ENCODE results near the gene EMP2.

Gene EMP2

GRCh38 chr16:10611825-10612342 lies 31.5 kb upstream of the EMP2 start:
- no peaks in the 10 kb centered on the region for H3K79me2 ChIP-seq (ENCODE audit: insufficient read depth, low read length)
- no peaks in the 10 kb centered on the region for H3K36me3 ChIP-seq (ENCODE audit: low read length)
- no peaks in the 10 kb centered on the region for H3K27me3 ChIP-seq (ENCODE audit: low read length)
- no peak overlapping the region for H3K9ac ChIP-seq (ENCODE audit: low read length)
- TF ChIP-seq EZH2phosphoT487 (conservative IDR thresholded peaks at IDR 0.05; ENCODE audit: low read length) (no peak), CTCF (IDR thresholded peaks at IDR 0.05; ENCODE audit: insufficient read depth, low read length, poor library complexity, severe bottlenecking) (no peak)
- no peak overlapping the region for H3K4me2 ChIP-seq (ENCODE audit: low read depth, low read length, poor library complexity, severe bottlenecking)
- no peak overlapping the region for H3K4me3 ChIP-seq (ENCODE audit: insufficient read depth, low read length, poor library complexity, severe bottlenecking)
- H3F3A ChIP-seq (ENCODE audit: insufficient read depth) = no peaks in the 10 kb centered on the region
- no peak overlapping the region for H2AFZ ChIP-seq (ENCODE audit: low read depth, low read length, severe bottlenecking)
- H3K27ac ChIP-seq (ENCODE audit: low read depth, low read length) = no peak overlapping the region
- H4K20me1 ChIP-seq (ENCODE audit: low read depth, low read length) = no peaks in the 10 kb centered on the region
- H3K9me3 ChIP-seq (ENCODE audit: insufficient read depth, low read length) = no peaks in the 10 kb centered on the region
- no peaks in the 10 kb centered on the region for H3K9me2 ChIP-seq (replicated peaks; ENCODE audit: insufficient read depth, low read length)

- Histone ChIP-seq H2AFZ (ENCODE audit: low read depth, low read length, severe bottlenecking) (no peak overlapping the region), H3K4me2 (ENCODE audit: low read depth, low read length, poor library complexity, severe bottlenecking) (no peak overlapping the region), H3K9ac (ENCODE audit: low read length) (no peak overlapping the region), H3K4me3 (ENCODE audit: insufficient read depth, low read length, poor library complexity, severe bottlenecking) (no peak overlapping the region), H3K36me3 (ENCODE audit: low read length) (no peaks in the 10 kb centered on the region), H3K79me2 (ENCODE audit: insufficient read depth, low read length) (no peaks in the 10 kb centered on the region), H3K27ac (ENCODE audit: low read depth, low read length) (no peak overlapping the region), H3K9me3 (ENCODE audit: insufficient read depth, low read length) (no peaks in the 10 kb centered on the region), H3K9me2 (replicated peaks; ENCODE audit: insufficient read depth, low read length) (no peaks in the 10 kb centered on the region), H4K20me1 (ENCODE audit: low read depth, low read length) (no peaks in the 10 kb centered on the region), H3K27me3 (ENCODE audit: low read length) (no peaks in the 10 kb centered on the region), H3F3A (ENCODE audit: insufficient read depth) (no peaks in the 10 kb centered on the region)
- no peak for TF ChIP-seq CTCF (IDR thresholded peaks at IDR 0.05; ENCODE audit: insufficient read depth, low read length, poor library complexity, severe bottlenecking)
- TF ChIP-seq EZH2phosphoT487 (conservative IDR thresholded peaks at IDR 0.05; ENCODE audit: low read length) = no peak
Measured at GRCh38 chr16:10610499-10611184, 30.2 kb upstream of the EMP2 start.

GRCh38 chr16:10609402-10609774 lies 29.0 kb upstream of the EMP2 start:
- H3K79me2 ChIP-seq (ENCODE audit: insufficient read depth, low read length) = no peaks in the 10 kb centered on the region
- H3K27me3 ChIP-seq (ENCODE audit: low read length) = no peaks in the 10 kb centered on the region
- TF ChIP-seq EZH2phosphoT487 (conservative IDR thresholded peaks at IDR 0.05; ENCODE audit: low read length) (no peak), CTCF (IDR thresholded peaks at IDR 0.05; ENCODE audit: insufficient read depth, low read length, poor library complexity, severe bottlenecking) (no peak)
- H3K9ac ChIP-seq (ENCODE audit: low read length) = no peak overlapping the region
- H3K4me3 ChIP-seq (ENCODE audit: insufficient read depth, low read length, poor library complexity, severe bottlenecking) = no peak overlapping the region
- H4K20me1 ChIP-seq (ENCODE audit: low read depth, low read length) = no peaks in the 10 kb centered on the region
- no peaks in the 10 kb centered on the region for H3K9me2 ChIP-seq (replicated peaks; ENCODE audit: insufficient read depth, low read length)
- H3K27ac ChIP-seq (ENCODE audit: low read depth, low read length) = no peak overlapping the region
- H3K9me3 ChIP-seq (ENCODE audit: insufficient read depth, low read length) = no peaks in the 10 kb centered on the region
- no peaks in the 10 kb centered on the region for H3F3A ChIP-seq (ENCODE audit: insufficient read depth)
- no peak overlapping the region for H2AFZ ChIP-seq (ENCODE audit: low read depth, low read length, severe bottlenecking)
- H3K4me2 ChIP-seq (ENCODE audit: low read depth, low read length, poor library complexity, severe bottlenecking) = no peak overlapping the region
- H3K36me3 ChIP-seq (ENCODE audit: low read length) = no peaks in the 10 kb centered on the region

Measured in SU-DHL-6 (cell line).